ENCODE measurements around the gene RHEBL1.

GRCh38 chr12:49054096-49054495 lies 15.7 kb downstream of the RHEBL1 start:
- no peak for TF ChIP-seq CTCF (IDR thresholded peaks at IDR 0.05)
- no peak for TF ChIP-seq POLR2A (IDR thresholded peaks at IDR 0.05)
- TF ChIP-seq POLR2AphosphoS5 (IDR thresholded peaks at IDR 0.05), result no peak

Measured in upper lobe of left lung (tissue), 4 donors.